ENCODE measurements around the gene NUDCD3. TPM values are rescaled to one million over a fixed set of nuclear protein-coding genes. Genes with fewer than 3 reads are reported as not detected.

The NUDCD3 gene
- total and polyA plus RNA-seq, 2 experiments from 2014 or later: 35.7 to 42.7 TPM

- TF ChIP-seq REST (IDR thresholded peaks at IDR 0.05; ENCODE audit: unreplicated experiment) (no peak), ETS1 (IDR thresholded peaks at IDR 0.05) (no peak), EZH2phosphoT487 (IDR thresholded peaks at IDR 0.05; ENCODE audit: unreplicated experiment) (no peak), ZNF114 (CRISPR knock-in tag; IDR thresholded peaks at IDR 0.05) (no peak), EZH2 (IDR thresholded peaks at IDR 0.05; ENCODE audit: low read depth, unreplicated experiment) (no peak), ZNF331 (CRISPR knock-in tag; IDR thresholded peaks at IDR 0.05; ENCODE audit: low read depth) (no peak)
Measured at GRCh38 chr7:44511236-44511635, 20.8 kb upstream of the NUDCD3 start (continued).

GRCh38 chr7:44508328-44509030, 18.0 kb upstream of the NUDCD3 start:
- H3F3A ChIP-seq (replicated peaks; ENCODE audit: low read depth): no peaks in the 10 kb centered on the region
- H3K79me2 ChIP-seq (replicated peaks; ENCODE audit: insufficient read depth): no peaks in the 10 kb centered on the region
- no peak for DNase-seq (ENCODE audit: low spot score)
- no peaks in the 10 kb centered on the region for H3K27me3 ChIP-seq (ENCODE audit: insufficient read depth)
- no peaks in the 10 kb centered on the region for H3K36me3 ChIP-seq (ENCODE audit: insufficient read depth)
- H3K4me3 Mint-ChIP-seq: no peak overlapping the region; the same call in 2 of the 3 replicates
- no peak overlapping the region for H3K27ac Mint-ChIP-seq
- H3K27me3 Mint-ChIP-seq (ENCODE audit: insufficient read depth, low read depth, poor library complexity): peaks cover 1% of the 10 kb centered on the region
- no peaks in the 10 kb centered on the region for H3K9me2 ChIP-seq (ENCODE audit: insufficient read depth)
- no peaks in the 10 kb centered on the region for H4K20me1 ChIP-seq (replicated peaks; ENCODE audit: insufficient read depth)
- H3K4me3 ChIP-seq: no peak overlapping the region
- peaks cover 4% of the 10 kb centered on the region; the same call in 1 of the 3 replicates for H3K36me3 Mint-ChIP-seq (ENCODE audit: low read depth)
- no peak overlapping the region for H3K4me2 ChIP-seq
- H2AFZ ChIP-seq: no peak overlapping the region
- ATAC-seq: no peak
- peaks cover 34% of the 10 kb centered on the region for H3K9me3 Mint-ChIP-seq
- no peak overlapping the region for H3K27ac ChIP-seq (ENCODE audit: low read depth)
- no peaks in the 10 kb centered on the region for H3K4me1 Mint-ChIP-seq
- no peaks in the 10 kb centered on the region for H3K4me1 ChIP-seq (ENCODE audit: insufficient read depth)
- TF ChIP-seq ZNF462 (CRISPR knock-in tag; IDR thresholded peaks at IDR 0.05) (no peak), EZH2phosphoT487 (IDR thresholded peaks at IDR 0.05; ENCODE audit: unreplicated experiment) (no peak), ZNF114 (CRISPR knock-in tag; IDR thresholded peaks at IDR 0.05) (no peak), EZH2 (IDR thresholded peaks at IDR 0.05; ENCODE audit: low read depth, unreplicated experiment) (no peak), ZNF331 (CRISPR knock-in tag; IDR thresholded peaks at IDR 0.05; ENCODE audit: low read depth) (no peak), NANOG (IDR thresholded peaks at IDR 0.05; ENCODE audit: borderline replicate concordance) (no peak), REST (IDR thresholded peaks at IDR 0.05; ENCODE audit: unreplicated experiment) (no peak), STAT1 (IDR thresholded peaks at IDR 0.05; ENCODE audit: unreplicated experiment) (no peak)
